Measurements from ENCODE around the gene TSPEAR. TPM values are rescaled to one million over a fixed set of nuclear protein-coding genes. Genes with fewer than 3 reads are reported as not detected.

The TSPEAR gene
- total RNA-seq, 2 donors from 2014 or later = not detected

- Histone ChIP-seq H3K27me3 (replicated peaks; ENCODE audit: insufficient read depth) (no peaks in the 10 kb centered on the region), H3K4me1 (ENCODE audit: control insufficient read depth in 1 of 2, low read depth in 2 of 2) (no peaks in the 10 kb centered on the region), H3K36me3 (no peaks in the 10 kb centered on the region), H3K27ac (no peak overlapping the region), H3K9me3 (no peaks in the 10 kb centered on the region), H3K4me3 (no peak overlapping the region)
- TF ChIP-seq CTCF (IDR thresholded peaks at IDR 0.05) = no peak
- ATAC-seq (ENCODE audit: insufficient number of reproducible peaks, low FRiP score, low read depth) (no peak), DNase-seq (ENCODE audit: low spot score) (no peak)
These were observed 185.8 kb downstream of the TSPEAR start for GRCh38 chr21:44525391-44526095.

- TF ChIP-seq CTCF (IDR thresholded peaks at IDR 0.05) = no peak
- Histone ChIP-seq H3K27ac (no peak overlapping the region), H3K4me3 (no peak overlapping the region), H3K4me1 (ENCODE audit: control insufficient read depth in 1 of 2, low read depth in 2 of 2) (no peaks in the 10 kb centered on the region), H3K36me3 (no peaks in the 10 kb centered on the region), H3K9me3 (no peaks in the 10 kb centered on the region), H3K27me3 (replicated peaks; ENCODE audit: insufficient read depth) (no peaks in the 10 kb centered on the region)
- DNase-seq (ENCODE audit: low spot score) (no peak), ATAC-seq (ENCODE audit: insufficient number of reproducible peaks, low FRiP score, low read depth) (no peak)
These were observed 186.7 kb downstream of the TSPEAR start for GRCh38 chr21:44524414-44525371.

GRCh38 chr21:44523567-44524413 is 187.6 kb downstream of the TSPEAR start:
- Histone ChIP-seq H3K4me1 (ENCODE audit: control insufficient read depth in 1 of 2, low read depth in 2 of 2) (no peaks in the 10 kb centered on the region), H3K36me3 (no peaks in the 10 kb centered on the region), H3K9me3 (no peaks in the 10 kb centered on the region), H3K4me3 (no peak overlapping the region), H3K27ac (no peak overlapping the region), H3K27me3 (replicated peaks; ENCODE audit: insufficient read depth) (no peaks in the 10 kb centered on the region)
- no peak for DNase-seq (ENCODE audit: low spot score)
- no peak for ATAC-seq (ENCODE audit: insufficient number of reproducible peaks, low FRiP score, low read depth)
- TF ChIP-seq CTCF (IDR thresholded peaks at IDR 0.05) = no peak

GRCh38 chr21:44522753-44523204 is 188.6 kb downstream of the TSPEAR start:
- no peak for ATAC-seq (ENCODE audit: insufficient number of reproducible peaks, low FRiP score, low read depth)
- Histone ChIP-seq H3K36me3 (no peaks in the 10 kb centered on the region), H3K9me3 (no peaks in the 10 kb centered on the region), H3K27ac (no peak overlapping the region), H3K27me3 (replicated peaks; ENCODE audit: insufficient read depth) (no peaks in the 10 kb centered on the region), H3K4me3 (no peak overlapping the region), H3K4me1 (ENCODE audit: control insufficient read depth in 1 of 2, low read depth in 2 of 2) (no peaks in the 10 kb centered on the region)
- no peak for DNase-seq (ENCODE audit: low spot score)
- no peak for TF ChIP-seq CTCF (IDR thresholded peaks at IDR 0.05)
